ENCODE measurements around the gene SMC1A. TPM values are rescaled to one million over a fixed set of nuclear protein-coding genes. Genes with fewer than 3 reads are reported as not detected.

The SMC1A gene
- total RNA-seq, 1 experiment from 2014 or later: 100 TPM

DNA sequence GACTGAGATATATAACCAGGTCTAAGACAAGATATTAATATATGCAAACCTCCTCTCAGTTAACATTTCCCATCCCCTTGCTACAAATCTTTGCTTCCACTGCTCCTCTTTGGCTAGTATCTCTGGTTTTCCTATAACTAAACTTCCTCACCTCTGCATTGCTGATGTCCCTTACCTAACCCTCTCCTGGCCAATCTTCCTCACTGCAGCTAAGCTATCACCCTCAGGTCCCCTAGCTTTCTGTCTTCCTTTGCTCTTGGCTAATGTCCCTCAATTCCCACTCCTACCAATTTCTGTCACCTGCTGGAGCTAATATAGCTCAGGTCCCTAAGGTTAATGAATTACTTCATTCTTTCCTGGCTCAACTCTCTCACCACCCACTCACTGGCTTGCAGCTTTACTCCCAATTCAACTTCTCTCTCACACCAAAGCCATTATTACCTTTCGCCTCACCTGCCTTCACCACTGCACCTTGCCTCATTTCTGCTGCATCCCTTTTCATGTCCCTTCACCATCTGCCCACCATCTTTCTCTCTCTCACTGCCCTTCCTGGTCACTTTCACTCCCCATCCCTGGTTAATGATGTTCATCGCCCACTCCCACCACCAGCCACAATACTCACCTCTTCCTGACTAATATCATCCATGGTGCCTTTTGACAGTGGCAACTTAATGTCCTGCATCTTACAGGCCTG is 26.7 kb downstream of the SMC1A start:
- Histone ChIP-seq H3K18ac (ENCODE audit: insufficient read length, low read depth, low read length) (no peak overlapping the region), H3K9me3 (ENCODE audit: control insufficient read depth, low read depth, low read length) (peaks cover 34% of the 10 kb centered on the region), H3K4ac (ENCODE audit: low read depth, low read length) (no peak overlapping the region), H4K5ac (ENCODE audit: insufficient read length, low read depth, low read length) (no peak overlapping the region), H3K9ac (ENCODE audit: extremely low read depth, insufficient read length, low read length) (no peak overlapping the region), H4K20me1 (ENCODE audit: control insufficient read depth, insufficient read depth, insufficient read length) (no peaks in the 10 kb centered on the region), H3K56ac (ENCODE audit: insufficient read length, low read depth, low read length) (no peak overlapping the region), H3K79me1 (ENCODE audit: insufficient read depth, low read depth, low read length, poor library complexity, severe bottlenecking) (no peaks in the 10 kb centered on the region), H2BK12ac (ENCODE audit: insufficient read length, low read depth, low read length) (no peak overlapping the region), H2BK15ac (ENCODE audit: low read depth, low read length) (no peak overlapping the region), H3K27ac (ENCODE audit: insufficient read length, low read depth, low read length) (no peak overlapping the region), H3T11ph (ENCODE audit: low read length) (no peak overlapping the region), H3K27me3 (ENCODE audit: insufficient read depth, low read length) (no peaks in the 10 kb centered on the region), H2BK20ac (ENCODE audit: low read depth, low read length, poor library complexity, severe bottlenecking) (no peak overlapping the region), H2AFZ (ENCODE audit: low read length) (no peak overlapping the region), H3K4me2 (ENCODE audit: insufficient read depth, insufficient read length, low read length) (no peak overlapping the region), H3K23me2 (ENCODE audit: insufficient read length, low read depth, low read length, poor library complexity, severe bottlenecking) (no peaks in the 10 kb centered on the region), H3K4me1 (ENCODE audit: insufficient read depth, low read length) (no peaks in the 10 kb centered on the region), H4K91ac (ENCODE audit: insufficient read length, low read depth, low read length) (no peak overlapping the region), H3K23ac (ENCODE audit: insufficient read length, low read depth, low read length) (no peak overlapping the region), H2BK120ac (ENCODE audit: low read depth, low read length, poor library complexity, severe bottlenecking) (no peak overlapping the region), H2BK5ac (ENCODE audit: insufficient read length, low read length) (no peak overlapping the region), H2AK5ac (ENCODE audit: insufficient read length, low read length) (no peak overlapping the region), H3K14ac (ENCODE audit: insufficient read depth, low read length) (no peak overlapping the region), H3K79me2 (ENCODE audit: insufficient read depth, low read length) (no peaks in the 10 kb centered on the region), H4K8ac (replicated peaks; ENCODE audit: insufficient read length, low read depth, low read length) (no peak overlapping the region)
- Mint-ChIP-seq H3K36me3 (ENCODE audit: insufficient read depth in 1 of 3, low read depth in 3 of 3) (peaks cover 39 to 58% (median 52%) of the 10 kb centered on the region in 3 experiments; a peak in 6 of 7 replicates), H3K27ac (no peak overlapping the region; a peak in 1 of 7 replicates), H3K27me3 (ENCODE audit: low read depth) (no peaks in the 10 kb centered on the region), H3K9me3 (peaks cover 50 to 63% of the 10 kb centered on the region in 2 experiments), H3K4me1 (peaks cover 12 to 14% of the 10 kb centered on the region in 2 experiments), H3K4me3 (no peak overlapping the region)
- TF ChIP-seq, protein P1, sequence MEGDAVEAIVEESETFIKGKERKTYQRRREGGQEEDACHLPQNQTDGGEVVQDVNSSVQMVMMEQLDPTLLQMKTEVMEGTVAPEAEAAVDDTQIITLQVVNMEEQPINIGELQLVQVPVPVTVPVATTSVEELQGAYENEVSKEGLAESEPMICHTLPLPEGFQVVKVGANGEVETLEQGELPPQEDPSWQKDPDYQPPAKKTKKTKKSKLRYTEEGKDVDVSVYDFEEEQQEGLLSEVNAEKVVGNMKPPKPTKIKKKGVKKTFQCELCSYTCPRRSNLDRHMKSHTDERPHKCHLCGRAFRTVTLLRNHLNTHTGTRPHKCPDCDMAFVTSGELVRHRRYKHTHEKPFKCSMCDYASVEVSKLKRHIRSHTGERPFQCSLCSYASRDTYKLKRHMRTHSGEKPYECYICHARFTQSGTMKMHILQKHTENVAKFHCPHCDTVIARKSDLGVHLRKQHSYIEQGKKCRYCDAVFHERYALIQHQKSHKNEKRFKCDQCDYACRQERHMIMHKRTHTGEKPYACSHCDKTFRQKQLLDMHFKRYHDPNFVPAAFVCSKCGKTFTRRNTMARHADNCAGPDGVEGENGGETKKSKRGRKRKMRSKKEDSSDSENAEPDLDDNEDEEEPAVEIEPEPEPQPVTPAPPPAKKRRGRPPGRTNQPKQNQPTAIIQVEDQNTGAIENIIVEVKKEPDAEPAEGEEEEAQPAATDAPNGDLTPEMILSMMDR (conservative IDR thresholded peaks at IDR 0.05): no peak; the same call in 2 of the 3 replicates
- DNase-seq: no peak
- WGBS (ENCODE audit: extremely low coverage, insufficient read length, low lambda C conversion rate): no CpG with 5 or more reads among the region's 2 CpGs
